H1 (cell line): ENCODE data around the gene PNLIP. TPM values are rescaled to one million over a fixed set of nuclear protein-coding genes. Genes with fewer than 3 reads are reported as not detected.

ENCODE experiments used
- CTCF ChIA-PET: fragments of 300-600 bp; sonication (Branson Sonifier 250); formaldehyde crosslinking; loops from one replicate; lab custom pipeline; 2021; ENCODE audit not compliant: partially characterized antibody; lab: Charles Lee
- POLR2A ChIA-PET: fragments of 300-600 bp; sonication (Branson Sonifier 250); formaldehyde crosslinking; loops from one replicate; lab custom pipeline; 2021; ENCODE audit warnings: inconsistent platforms; ENCODE audit not compliant: partially characterized antibody; lab: Charles Lee
- DNase-seq, 2 experiments: peaks; one replicate each; pipeline versions ENCODE4 v3.0.0 to v3.0.0-alpha.2; 2010 to 2022; ENCODE audit warnings: low spot score in 2 of 2, low read depth in 1 of 2, mixed read lengths in 1 of 2
- FAIRE-seq: peaks from 2 replicates; lab custom pipeline; 2011; peaks lifted over from hg19 to GRCh38; lab: Jason Lieb, UNC
- H2AFZ ChIP-seq: 2 replicates; pipeline ENCODE4 v1.8.1; 2012; ENCODE audit warnings: low read length, inconsistent platforms
- H2AK5ac ChIP-seq: 2 replicates; pipeline ENCODE4 v1.6.1; 2013; ENCODE audit warnings: low read depth, low read length
- H2BK120ac ChIP-seq: replicated peaks from 2 replicates; pipeline ENCODE3; 2013; ENCODE audit warnings: low read depth, low read length, inconsistent platforms
- H2BK12ac ChIP-seq: 2 replicates; pipeline ENCODE4 v1.6.1; 2013; ENCODE audit warnings: low read depth, low read length
- H2BK15ac ChIP-seq: 2 replicates; pipeline ENCODE4 v1.6.1; 2013; ENCODE audit warnings: low read length
- H2BK20ac ChIP-seq: 2 replicates; pipeline ENCODE4 v1.6.1; 2013; ENCODE audit warnings: low read length
- H2BK5ac ChIP-seq: 2 replicates; pipeline ENCODE4 v1.6.1; 2013; ENCODE audit warnings: low read depth, low read length
- H3K14ac ChIP-seq: 2 replicates; pipeline ENCODE4 v1.6.1; 2013; ENCODE audit warnings: inconsistent platforms; ENCODE audit not compliant: insufficient read length
- H3K18ac ChIP-seq: 2 replicates; pipeline ENCODE4 v1.6.1; 2013; ENCODE audit warnings: low read length; ENCODE audit errors: extremely low read depth
- H3K23ac ChIP-seq: 2 replicates; pipeline ENCODE4 v1.6.1; 2013; ENCODE audit warnings: inconsistent platforms; ENCODE audit not compliant: insufficient read length
- H3K23me2 ChIP-seq: 2 replicates; pipeline ENCODE4 v1.6.1; 2013; ENCODE audit warnings: low read depth, low read length
- H3K27ac ChIP-seq: 2 replicates; pipeline ENCODE4 v1.6.1; 2011; ENCODE audit warnings: low read depth, low read length, inconsistent platforms
- H3K27me3 ChIP-seq, 4 experiments: replicated peaks in 1 of 4; 1 replicate in 1 of 4; 2 replicates in 3 of 4; pipeline versions ENCODE4 v1.6.1 to v1.8.1; 2011 to 2013; ENCODE audit warnings: low read length in 3 of 4, mild to moderate bottlenecking in 3 of 4, inconsistent platforms in 2 of 4, mixed read lengths in 2 of 4, moderate library complexity in 1 of 4; ENCODE audit not compliant: control insufficient read depth in 3 of 4, insufficient read depth in 3 of 4; ENCODE audit errors: extremely low read depth in 1 of 4
- H3K36me3 ChIP-seq, 4 experiments: 2 replicates each; pipeline versions ENCODE4 v1.6.1 to v1.8.1; 2011 to 2013; ENCODE audit warnings: mild to moderate bottlenecking in 4 of 4, low read length in 3 of 4, moderate library complexity in 2 of 4, control low read depth in 1 of 4, inconsistent platforms in 1 of 4; ENCODE audit not compliant: insufficient read depth in 4 of 4, control insufficient read depth in 2 of 4
- H3K4ac ChIP-seq: replicated peaks from 2 replicates; pipeline ENCODE3; 2013; ENCODE audit warnings: low read length, low read depth, mixed read lengths, inconsistent platforms; ENCODE audit not compliant: insufficient read length
- H3K4me1 ChIP-seq, 4 experiments: replicated peaks in 1 of 4; 1 replicate in 1 of 4; 2 replicates in 3 of 4; pipeline versions ENCODE4 v1.6.1 to v1.8.1; 2011 to 2013; ENCODE audit warnings: low read length in 3 of 4, inconsistent platforms in 2 of 4, mixed read lengths in 1 of 4; ENCODE audit not compliant: insufficient read depth in 4 of 4, control insufficient read depth in 3 of 4
- H3K4me2 ChIP-seq, 2 experiments: 2 replicates each; pipeline versions ENCODE4 v1.6.1 to v1.8.1; 2011 to 2013; ENCODE audit warnings: low read depth in 2 of 2, low read length in 2 of 2, control low read depth in 1 of 2, inconsistent platforms in 1 of 2, mild to moderate bottlenecking in 1 of 2; ENCODE audit not compliant: insufficient read depth in 1 of 2
- H3K4me3 ChIP-seq, 4 experiments: fragments of 200-600, 300-600 bp in 1 of 4; sonication (generic), shearing (Covaris generic), sonication (Bioruptor Twin) in 1 of 4; 2 replicates each; pipeline versions ENCODE4 v1.5.1 to v1.8.1; 2011 to 2016; ENCODE audit warnings: low read length in 4 of 4, low read depth in 3 of 4, control low read depth in 2 of 4, inconsistent platforms in 2 of 4, mild to moderate bottlenecking in 2 of 4, mixed read lengths in 1 of 4, moderate library complexity in 1 of 4; ENCODE audit not compliant: insufficient read depth in 2 of 4; ENCODE audit errors: extremely low read depth in 1 of 4
- H3K56ac ChIP-seq: replicated peaks from 2 replicates; pipeline ENCODE3; 2013; ENCODE audit warnings: low read depth, mild to moderate bottlenecking, mixed read lengths, low read length, inconsistent platforms; ENCODE audit not compliant: insufficient read length
- H3K79me1 ChIP-seq: 2 replicates; pipeline ENCODE4 v1.6.1; 2013; ENCODE audit warnings: low read depth, low read length, control low read depth
- H3K79me2 ChIP-seq, 2 experiments: 2 replicates each; pipeline versions ENCODE4 v1.6.1 to v1.8.1; 2012 to 2013; ENCODE audit warnings: low read length in 2 of 2, mild to moderate bottlenecking in 2 of 2, inconsistent platforms in 1 of 2; ENCODE audit not compliant: insufficient read depth in 2 of 2, control insufficient read depth in 1 of 2
- H3K9ac ChIP-seq, 4 experiments: replicated peaks in 1 of 4; 1 replicate in 1 of 4; 2 replicates in 3 of 4; pipeline versions ENCODE4 v1.6.1 to v1.8.1; 2011 to 2013; ENCODE audit warnings: low read depth in 3 of 4, low read length in 3 of 4, control low read depth in 2 of 4, mild to moderate bottlenecking in 2 of 4, moderate library complexity in 2 of 4, inconsistent platforms in 1 of 4; ENCODE audit errors: extremely low read depth in 1 of 4
- H3K9me3 ChIP-seq, 2 experiments: 2 replicates each; pipeline versions ENCODE4 v1.6.1 to v1.8.1; 2012 to 2013; ENCODE audit warnings: mild to moderate bottlenecking in 2 of 2, moderate library complexity in 2 of 2, control low read depth in 1 of 2, inconsistent platforms in 1 of 2, low read depth in 1 of 2, low read length in 1 of 2, mixed read lengths in 1 of 2; ENCODE audit not compliant: insufficient read depth in 2 of 2
- H4K20me1 ChIP-seq, 2 experiments: replicated peaks in 1 of 2; 2 replicates each; pipeline versions ENCODE3 to v1.8.1; 2011 to 2013; ENCODE audit warnings: inconsistent platforms in 2 of 2, low read length in 2 of 2, mild to moderate bottlenecking in 1 of 2; ENCODE audit not compliant: insufficient read depth in 2 of 2, control insufficient read depth in 1 of 2
- H4K5ac ChIP-seq: 2 replicates; pipeline ENCODE4 v1.6.1; 2013; ENCODE audit warnings: low read length, low read depth, mixed read lengths, inconsistent platforms; ENCODE audit not compliant: insufficient read length
- H4K8ac ChIP-seq: 2 replicates; pipeline ENCODE4 v1.8.0; 2013; ENCODE audit warnings: mild to moderate bottlenecking, moderate library complexity, low read length, inconsistent platforms; ENCODE audit not compliant: insufficient read depth; ENCODE audit errors: extremely low read depth
- H4K91ac ChIP-seq: replicated peaks from 2 replicates; pipeline ENCODE3; 2013; ENCODE audit warnings: low read length, mixed read lengths, inconsistent platforms; ENCODE audit not compliant: insufficient read length
- CBX5 ChIP-seq: fragments of 300-800, 300-1000 bp; sonication (generic); IDR thresholded peaks from 2 replicates; pipeline ENCODE4 v1.7.1; 2016; ENCODE audit warnings: antibody characterized with exemption, low read length, low read depth
- CREB1 ChIP-seq: IDR thresholded peaks from 2 replicates; pipeline ENCODE4 v1.6.1; 2012; ENCODE audit warnings: inconsistent platforms
- EP300 ChIP-seq, 2 experiments: IDR thresholded peaks; 1 replicate in 1 of 2; 2 replicates in 1 of 2; pipeline ENCODE4 v1.6.1; 2011 to 2012; ENCODE audit warnings: low read depth in 2 of 2, low read length in 2 of 2, mild to moderate bottlenecking in 2 of 2, borderline replicate concordance in 1 of 2, inconsistent platforms in 1 of 2, moderate library complexity in 1 of 2
- GTF2F1 ChIP-seq: IDR thresholded peaks from 2 replicates; pipeline ENCODE4 v1.6.1; 2012; ENCODE audit warnings: low read depth, low read length, improper control_type of control experiment, borderline replicate concordance
- KDM5A ChIP-seq: fragments of 200-600 bp; IDR thresholded peaks from 2 replicates; pipeline ENCODE4 v1.7.1; 2012; ENCODE audit warnings: mild to moderate bottlenecking, low read length, inconsistent platforms, mixed read lengths
- PHF8 ChIP-seq: fragments of 200-600 bp; sonication (generic); conservative IDR thresholded peaks from 2 replicates; pipeline ENCODE4 v1.7.1; 2012; ENCODE audit warnings: low read depth, mild to moderate bottlenecking, inconsistent platforms, low read length, moderate library complexity
- POLR2AphosphoS5 ChIP-seq: IDR thresholded peaks from 2 replicates; pipeline ENCODE4 v1.6.1; 2011; ENCODE audit warnings: low read depth, low read length
- RBBP5 ChIP-seq: IDR thresholded peaks from 2 replicates; pipeline ENCODE4 v1.7.1; 2012; ENCODE audit warnings: low read depth, mild to moderate bottlenecking, inconsistent platforms, low read length, moderate library complexity, borderline replicate concordance
- RFX5 ChIP-seq: IDR thresholded peaks from 2 replicates; pipeline ENCODE4 v1.6.1; 2011; ENCODE audit warnings: low read depth, low read length, improper control_type of control experiment, borderline replicate concordance
- RXRA ChIP-seq: IDR thresholded peaks from 2 replicates; pipeline ENCODE4 v1.6.1; 2011; ENCODE audit warnings: low read depth, mild to moderate bottlenecking, low read length, moderate library complexity; ENCODE audit not compliant: insufficient read depth
- SIX5 ChIP-seq: IDR thresholded peaks from 2 replicates; pipeline ENCODE4 v1.6.1; 2011; ENCODE audit warnings: mild to moderate bottlenecking, low read depth, low read length
- SP4 ChIP-seq: IDR thresholded peaks from 2 replicates; pipeline ENCODE4 v1.6.1; 2012; ENCODE audit warnings: low read length, inconsistent platforms
- SRF ChIP-seq: IDR thresholded peaks from 2 replicates; pipeline ENCODE4 v1.6.1; 2011; ENCODE audit warnings: mild to moderate bottlenecking, low read depth, low read length, moderate library complexity
- TAF7 ChIP-seq: optimal IDR thresholded peaks from 2 replicates; pipeline ENCODE3; 2011; ENCODE audit warnings: low read depth, mild to moderate bottlenecking, inconsistent platforms, low read length, moderate library complexity, borderline replicate concordance
- WGBS, 2 experiments: shearing (Covaris generic) in 1 of 2; methylation state at CpG; one replicate each; pipeline versions ENCODE4 v1.1.6 to v1.1.7; 2013 to 2015; ENCODE audit warnings: low lambda C conversion rate in 2 of 2, mixed read lengths in 2 of 2, inconsistent platforms in 1 of 2, low coverage in 1 of 2, missing lambda C conversion rate in 1 of 2; ENCODE audit not compliant: insufficient replicate concordance in 2 of 2, insufficient coverage in 1 of 2, insufficient read length in 1 of 2; ENCODE audit errors: extremely low coverage in 1 of 2, missing lambda C conversion rate in 1 of 2; 5-methylcytosine and 5-hydroxymethylcytosine counted together
- polyA plus RNA-seq, 7 experiments: library from polyadenylated mRNA; depleted of rRNA in 3 of 7; stranded (reverse) in 5 of 7; unstranded in 2 of 7; fragments of >200 nt in 5 of 7; fragments of 200-250 nt in 2 of 7; gene quantifications; 1 replicate in 5 of 7; 2 replicates in 1 of 7; 4 replicates in 1 of 7; pipeline versions ENCODE4 v1.2.1 to v1.2.3, GENCODE V29; 2011 to 2013; ENCODE audit warnings: missing spikeins in 2 of 7, mixed read lengths in 2 of 7
- total RNA-seq: library from RNA; stranded (reverse); fragmentation: NEBNext Ultra II Directional; extraction: Animal tissue kit (Norgen Biotek cat#: 25700); gene quantifications from 2 replicates; pipeline ENCODE4 v1.2.1, GENCODE V29; 2021

PNLIP gene
- total and polyA plus RNA-seq, 2 of the 8 experiments (the other 6 are each of a cell fraction or from before 2014, with no cell fraction given), result not detected

- no peak for FAIRE-seq
- TF ChIP-seq SRF, result no peak
- no peak for TF ChIP-seq CBX5
- no peak for TF ChIP-seq SIX5
- TF ChIP-seq PHF8, result no peak
- no peak for TF ChIP-seq RXRA
- no peak for TF ChIP-seq CREB1
- no peak for TF ChIP-seq SP4
- no peak for TF ChIP-seq RFX5
- TF ChIP-seq RBBP5, result no peak
- no peak for TF ChIP-seq GTF2F1
- TF ChIP-seq EP300 (IDR thresholded peaks at IDR 0.05; ENCODE audit: borderline replicate concordance in 1 of 2, low read depth in 2 of 2, low read length in 2 of 2), result no peak
- TF ChIP-seq KDM5A, result no peak
- TF ChIP-seq POLR2AphosphoS5, result no peak
- no peak for TF ChIP-seq TAF7
Observed at GRCh38 chr10:116553378-116553980, 7.7 kb downstream of the PNLIP start.

More at GRCh38 chr10:116553378-116553980, 7.7 kb downstream of the PNLIP start:
- H4K91ac ChIP-seq, result no peak overlapping the region
- no peak overlapping the region for H3K27ac ChIP-seq
- H2BK5ac ChIP-seq, result no peak overlapping the region
- H2BK15ac ChIP-seq, result no peak overlapping the region
- no peaks in the 10 kb centered on the region for H3K79me1 ChIP-seq
- no peak overlapping the region; the same call in 1 of the 2 replicates for H2AFZ ChIP-seq
- 91% methylated on average over 11 of the region's 13 CpGs; no CpG with 5 or more reads in 1 of the 2 experiments for WGBS, 2 experiments
- CTCF ChIA-PET, result no interaction called here
- no peak overlapping the region for H2AK5ac ChIP-seq
- no peak overlapping the region for H4K5ac ChIP-seq
- H3K4me2 ChIP-seq, result no peak overlapping the region
- H2BK120ac ChIP-seq, result no peak overlapping the region
- no peaks in the 10 kb centered on the region for H4K20me1 ChIP-seq
- POLR2A ChIA-PET, result no interaction called here
- H2BK12ac ChIP-seq, result no peak overlapping the region
- H3K23ac ChIP-seq, result no peak overlapping the region
- no peaks in the 10 kb centered on the region for H3K79me2 ChIP-seq
- no peaks in the 10 kb centered on the region for H3K9me3 ChIP-seq
- H3K56ac ChIP-seq, result no peak overlapping the region
- H3K14ac ChIP-seq, result no peak overlapping the region
- no peak overlapping the region for H4K8ac ChIP-seq
- H3K4ac ChIP-seq, result no peak overlapping the region
- no peaks in the 10 kb centered on the region; a peak in 1 of 7 replicates for H3K4me1 ChIP-seq
- no peak overlapping the region for H2BK20ac ChIP-seq
- no peaks in the 10 kb centered on the region; the same call in 1 of the 2 replicates for H3K23me2 ChIP-seq
- no peak overlapping the region for H3K18ac ChIP-seq
- no peak overlapping the region for H3K4me3 ChIP-seq
- H3K9ac ChIP-seq, result no peak overlapping the region
- no peak for DNase-seq
- H3K27me3 ChIP-seq, result no peaks in the 10 kb centered on the region
- H3K36me3 ChIP-seq, result no peaks in the 10 kb centered on the region
